Stomach smooth muscle (tissue), 2 donors: ENCODE data around the gene DACH2.
"Not testable (repeated sequence)": the region's sequence is repeated elsewhere in the genome, so short reads cannot be mapped to it uniquely, and the experiment has no call there.

Experiments
- H3K27ac ChIP-seq: one replicate; pipeline ENCODE4 v1.7.0; 2013; ENCODE audit warnings: mild to moderate bottlenecking, low read length, inconsistent platforms
- H3K27me3 ChIP-seq, 2 donors: one replicate each; pipeline ENCODE4 v1.7.0; 2013; ENCODE audit warnings: low read length in 2 of 2; ENCODE audit not compliant: insufficient read depth in 2 of 2, control insufficient read depth in 1 of 2
- H3K36me3 ChIP-seq, 2 donors: one replicate each; pipeline ENCODE4 v1.7.0; 2013; ENCODE audit warnings: low read length in 2 of 2; ENCODE audit not compliant: control insufficient read depth in 2 of 2, insufficient read depth in 2 of 2
- H3K4me1 ChIP-seq: one replicate; pipeline ENCODE4 v1.7.0; 2013; ENCODE audit warnings: low read length; ENCODE audit not compliant: control insufficient read depth, insufficient read depth
- H3K4me3 ChIP-seq, 2 donors: one replicate each; pipeline ENCODE4 v1.7.0; 2013; ENCODE audit warnings: low read length in 2 of 2
- H3K9ac ChIP-seq, 2 donors: one replicate each; pipeline ENCODE4 v1.7.0; 2013; ENCODE audit warnings: low read length in 2 of 2, mild to moderate bottlenecking in 1 of 2
- H3K9me3 ChIP-seq, 2 donors: one replicate each; pipeline ENCODE4 v1.7.0; 2013; ENCODE audit warnings: low read length in 2 of 2; ENCODE audit not compliant: control insufficient read depth in 2 of 2
- donor health status: healthy.
- donor health status: Pancreatic carcinoma.

The DACH2 gene

DNA sequence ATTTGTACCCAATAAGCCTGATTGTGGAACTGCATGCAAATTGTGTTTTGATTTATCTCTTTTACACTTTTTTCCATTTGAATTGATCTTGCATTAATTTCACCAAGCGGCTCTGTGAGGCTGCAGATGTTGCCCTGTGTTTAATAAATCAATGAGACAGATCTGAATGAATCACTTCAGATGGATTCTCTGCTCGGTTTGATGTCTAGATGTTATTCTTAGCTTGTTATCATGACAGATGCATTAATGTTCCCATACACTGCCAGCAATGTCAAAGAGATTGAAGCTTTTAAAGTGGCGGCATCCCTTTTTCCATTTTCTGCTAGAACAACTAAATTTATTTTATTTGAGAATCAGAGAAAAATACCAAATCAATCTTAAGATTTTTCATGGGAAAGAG is 6.3 kb downstream of the DACH2 start:
- no peak overlapping the region for H3K27ac ChIP-seq
- H3K4me1 ChIP-seq, result no peaks in the 10 kb centered on the region
- H3K9ac ChIP-seq, result no peak overlapping the region
- no peaks in the 10 kb centered on the region for H3K36me3 ChIP-seq
- H3K27me3 ChIP-seq, result peaks cover 3 to 4% of the 10 kb centered on the region in 2 donors
- no peak overlapping the region for H3K4me3 ChIP-seq
- no peaks in the 10 kb centered on the region for H3K9me3 ChIP-seq

DNA sequence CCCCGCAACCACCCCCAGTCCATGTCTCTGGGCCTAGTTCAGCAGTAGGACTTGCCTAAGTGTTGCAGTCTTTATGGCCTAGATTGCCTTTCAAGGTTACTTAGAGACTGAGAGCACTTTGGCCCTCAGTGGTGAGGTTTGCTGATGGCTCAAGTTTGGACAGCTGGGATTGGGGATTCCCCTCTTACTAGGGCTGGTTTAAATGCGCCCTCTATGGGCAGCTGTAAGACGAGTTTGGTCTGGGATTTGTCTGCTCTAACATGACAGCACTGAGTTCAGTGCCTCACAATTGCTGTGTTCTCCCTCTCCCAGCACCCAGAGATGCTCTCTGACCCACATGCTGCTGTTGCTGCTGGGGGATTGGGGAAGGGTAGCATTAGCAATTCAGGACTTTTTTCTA is 23.1 kb downstream of the DACH2 start:
- peaks cover 0 to 8% of the 10 kb centered on the region in 2 donors for H3K27me3 ChIP-seq
- H3K4me3 ChIP-seq, result no peak overlapping the region

DNA sequence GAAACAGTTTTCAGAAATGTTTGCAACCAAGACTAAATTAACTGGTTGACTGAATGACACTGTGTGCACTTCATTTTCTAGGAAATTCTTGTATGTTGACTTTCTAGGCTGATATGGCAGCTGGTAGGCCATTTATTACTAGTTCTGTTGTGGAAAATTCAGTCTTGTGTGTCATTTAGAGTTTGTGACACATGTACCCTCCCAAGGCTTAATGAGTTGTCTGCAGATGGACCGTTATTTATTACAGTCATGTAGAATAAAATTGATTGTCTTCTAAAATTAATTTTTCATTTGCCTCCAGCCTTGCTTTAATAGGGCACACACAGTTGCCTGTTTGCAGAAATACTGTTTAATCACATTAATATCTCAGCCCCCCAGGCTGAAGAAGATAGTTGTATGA is 30.7 kb downstream of the DACH2 start:
- Histone ChIP-seq H3K27me3 (no peaks in the 10 kb centered on the region), H3K4me3 (no peak overlapping the region), H3K9ac (no peak overlapping the region), H3K4me1 (no peaks in the 10 kb centered on the region), H3K27ac (no peak overlapping the region), H3K9me3 (no peaks in the 10 kb centered on the region), H3K36me3 (no peaks in the 10 kb centered on the region)

More for the DNA sequence above, 23.1 kb downstream of the DACH2 start:
- H3K9ac ChIP-seq, result no peak overlapping the region
- H3K36me3 ChIP-seq, result no peaks in the 10 kb centered on the region
- H3K27ac ChIP-seq, result no peak overlapping the region
- no peaks in the 10 kb centered on the region for H3K4me1 ChIP-seq
- no peaks in the 10 kb centered on the region for H3K9me3 ChIP-seq

DNA sequence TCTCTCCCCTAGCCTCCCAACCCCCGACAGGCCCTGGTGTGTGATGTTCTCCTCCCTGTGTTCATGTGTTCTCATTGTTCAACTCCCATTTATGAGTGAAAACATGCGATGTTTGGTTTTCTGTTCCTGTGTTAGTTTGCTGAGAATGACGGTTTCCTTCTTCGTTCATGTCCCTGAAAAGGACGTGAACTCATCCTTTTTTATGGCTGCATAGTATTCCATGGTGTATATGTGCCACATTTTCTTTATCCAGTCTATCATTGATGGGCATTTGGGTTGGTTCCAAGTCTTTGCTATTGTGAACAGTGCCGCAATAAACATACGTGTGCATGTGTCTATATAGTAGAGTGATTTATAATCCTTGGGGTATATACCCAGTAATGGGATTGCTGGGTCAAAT is 33.1 kb downstream of the DACH2 start:
- not testable (repeated sequence) for H3K9ac ChIP-seq, H3K36me3 ChIP-seq, H3K27me3 ChIP-seq, H3K27ac ChIP-seq, H3K9me3 ChIP-seq, H3K4me1 ChIP-seq, H3K4me3 ChIP-seq

DNA sequence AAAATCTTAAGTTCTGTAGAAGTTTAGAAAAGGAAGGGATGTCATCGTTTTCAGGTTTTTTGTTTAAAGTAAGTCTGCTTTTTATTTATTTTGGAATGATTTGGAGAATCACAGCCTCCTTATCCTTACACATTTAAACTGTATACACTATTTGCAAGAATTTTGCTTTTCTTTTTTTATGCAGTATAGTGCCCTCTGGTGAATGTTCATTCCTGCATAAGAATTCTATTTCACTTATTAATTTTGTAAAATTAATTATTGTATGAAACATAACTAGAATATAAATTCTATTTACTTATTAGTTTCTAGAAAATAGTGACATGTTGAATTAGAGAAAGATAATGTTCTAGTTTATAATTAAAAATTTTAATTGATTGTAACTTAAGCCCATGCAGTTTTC is 44.6 kb downstream of the DACH2 start:
- H3K27ac ChIP-seq, result no peak overlapping the region
- H3K4me3 ChIP-seq, result no peak overlapping the region
- no peaks in the 10 kb centered on the region for H3K36me3 ChIP-seq
- H3K9me3 ChIP-seq, result no peaks in the 10 kb centered on the region
- no peaks in the 10 kb centered on the region for H3K4me1 ChIP-seq
- H3K27me3 ChIP-seq, result peaks cover 0 to 3% of the 10 kb centered on the region in 2 donors
- H3K9ac ChIP-seq, result no peak overlapping the region

GRCh38 chrX:86194758-86195157 is 46.5 kb downstream of the DACH2 start:
- H3K4me1 ChIP-seq, result no peaks in the 10 kb centered on the region
- H3K27me3 ChIP-seq, result peaks cover 0 to 3% of the 10 kb centered on the region in 2 donors
- H3K9me3 ChIP-seq, result peaks cover 0 to 2% of the 10 kb centered on the region in 2 donors
- no peak overlapping the region for H3K27ac ChIP-seq
- no peaks in the 10 kb centered on the region for H3K36me3 ChIP-seq
- H3K4me3 ChIP-seq, result no peak overlapping the region
- H3K9ac ChIP-seq, result no peak overlapping the region

DNA sequence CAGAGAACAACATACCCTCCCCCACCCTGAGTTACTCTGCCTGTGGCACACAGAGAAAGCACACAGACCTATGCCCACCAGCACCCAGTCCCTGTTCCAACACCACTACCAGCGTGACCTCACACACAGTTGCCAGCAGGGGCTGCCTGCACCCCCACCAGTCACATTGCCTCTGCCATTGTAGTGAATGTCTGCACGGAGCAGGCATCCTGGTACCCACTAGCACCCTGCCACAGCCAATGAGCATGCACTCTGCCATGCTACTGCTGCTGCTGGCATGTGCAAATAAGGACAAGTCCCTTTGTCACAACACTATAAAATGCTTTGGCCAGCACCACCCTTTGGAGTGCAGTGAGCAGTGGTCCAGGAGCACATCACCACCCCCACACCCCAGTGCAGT is 47.1 kb downstream of the DACH2 start:
- no peak overlapping the region for H3K27ac ChIP-seq
- no peak overlapping the region for H3K4me3 ChIP-seq
- peaks cover 0 to 2% of the 10 kb centered on the region in 2 donors for H3K9me3 ChIP-seq

GRCh38 chrX:86197815-86198214 is 49.6 kb downstream of the DACH2 start:
- Histone ChIP-seq H3K9ac (no peak overlapping the region), H3K27ac (no peak overlapping the region), H3K27me3 (peaks cover 0 to 3% of the 10 kb centered on the region in 2 donors), H3K36me3 (no peaks in the 10 kb centered on the region), H3K4me3 (no peak overlapping the region), H3K4me1 (no peaks in the 10 kb centered on the region), H3K9me3 (peaks cover 0 to 2% of the 10 kb centered on the region in 2 donors)

More for the DNA sequence above, 47.1 kb downstream of the DACH2 start:
- Histone ChIP-seq H3K27me3 (peaks cover 0 to 3% of the 10 kb centered on the region in 2 donors), H3K4me1 (no peaks in the 10 kb centered on the region), H3K9ac (no peak overlapping the region), H3K36me3 (no peaks in the 10 kb centered on the region)

- Histone ChIP-seq H3K4me1 (no peaks in the 10 kb centered on the region), H3K27ac (no peak overlapping the region), H3K36me3 (no peaks in the 10 kb centered on the region), H3K27me3 (no peaks in the 10 kb centered on the region), H3K4me3 (no peak overlapping the region), H3K9ac (no peak overlapping the region), H3K9me3 (no peaks in the 10 kb centered on the region)
Observed at GRCh38 chrX:86210772-86211171, 62.5 kb downstream of the DACH2 start.

GRCh38 chrX:86215260-86215659 is 67.0 kb downstream of the DACH2 start:
- no peaks in the 10 kb centered on the region for H3K36me3 ChIP-seq
- H3K27me3 ChIP-seq, result no peaks in the 10 kb centered on the region
- no peak overlapping the region for H3K9ac ChIP-seq
- H3K4me1 ChIP-seq, result no peaks in the 10 kb centered on the region
- H3K27ac ChIP-seq, result no peak overlapping the region
- no peak overlapping the region for H3K4me3 ChIP-seq
- no peaks in the 10 kb centered on the region for H3K9me3 ChIP-seq

GRCh38 chrX:86237482-86237881 is 89.2 kb downstream of the DACH2 start:
- no peak overlapping the region for H3K27ac ChIP-seq
- peaks cover 0 to 6% of the 10 kb centered on the region in 2 donors for H3K27me3 ChIP-seq
- H3K4me3 ChIP-seq, result no peak overlapping the region
- H3K36me3 ChIP-seq, result no peaks in the 10 kb centered on the region
- H3K4me1 ChIP-seq, result no peaks in the 10 kb centered on the region
- H3K9ac ChIP-seq, result no peak overlapping the region
- H3K9me3 ChIP-seq, result peaks cover 0 to 3% of the 10 kb centered on the region in 2 donors
